Naive thymus-derived CD8-positive, alpha-beta T cell (primary cell): ENCODE measurements around the gene BCL2L1. TPM values are rescaled to one million over a fixed set of nuclear protein-coding genes. Genes with fewer than 3 reads are reported as not detected.

Experiments
- ATAC-seq, 2 donors: fragments of 150-1000 bp; cut with Tn5 transposase in 1 of 2; sonication (Bioruptor Pico), chemical (Tn5 transposase) in 1 of 2; 1 replicate in 1 of 2; 2 replicates in 1 of 2; pipeline ENCODE4 v1.10.0; 2021; ENCODE audit warnings: mild to moderate bottlenecking in 2 of 2, moderate library complexity in 2 of 2
- POLR2A ChIA-PET: fragments of 350-600 bp; sonication (Branson Sonifier 250); formaldehyde crosslinking; loops from one replicate; lab custom pipeline; 2021; ENCODE audit warnings: antibody characterized with exemption; lab: Charles Lee
- DNase-seq, 10 donors: peaks; one replicate each; pipeline versions ENCODE4 v3.0.0 to v3.0.0-alpha.2; 2020 to 2022
- H3K27ac Mint-ChIP-seq, 10 donors: one replicate each; pipeline ENCODE4 v1.8.0; 2020 to 2022; ENCODE audit warnings: mild to moderate bottlenecking in 10 of 10, mixed read lengths in 10 of 10, moderate library complexity in 4 of 10, inconsistent platforms in 1 of 10
- H3K27me3 Mint-ChIP-seq, 5 donors: one replicate each; pipeline ENCODE4 v1.8.0; 2021 to 2022; ENCODE audit warnings: mixed read lengths in 5 of 5
- H3K36me3 Mint-ChIP-seq, 3 donors: one replicate each; pipeline ENCODE4 v1.8.0; 2020 to 2022; ENCODE audit warnings: mixed read lengths in 3 of 3, mild to moderate bottlenecking in 2 of 3, inconsistent platforms in 1 of 3
- H3K4me1 Mint-ChIP-seq, 4 donors: one replicate each; pipeline ENCODE4 v1.8.0; 2021 to 2022; ENCODE audit warnings: mixed read lengths in 4 of 4
- H3K4me3 Mint-ChIP-seq, 10 donors: one replicate each; pipeline ENCODE4 v1.8.0; 2020 to 2022; ENCODE audit warnings: mild to moderate bottlenecking in 10 of 10, mixed read lengths in 10 of 10, moderate library complexity in 6 of 10, inconsistent platforms in 1 of 10
- H3K9me3 Mint-ChIP-seq, 9 donors: one replicate each; pipeline ENCODE4 v1.8.0; 2020 to 2022; ENCODE audit warnings: mixed read lengths in 9 of 9, mild to moderate bottlenecking in 3 of 9, inconsistent platforms in 1 of 9, moderate library complexity in 1 of 9
- polyA plus RNA-seq, 3 donors: library from polyadenylated mRNA; unstranded; fragments of 300-500 nt; fragmentation: Illumina TruSeq; gene quantifications; one replicate each; pipeline ENCODE4 v1.2.3, GENCODE V29; 2021
- total RNA-seq, 8 experiments: library from RNA in 2 of 8; stranded (reverse) in 2 of 8; gene quantifications; one replicate each; pipeline ENCODE4 v1.2.3 and lab custom pipeline; 2021 to 2026

BCL2L1 gene
- total and polyA plus RNA-seq, 5 experiments from 2014 or later: 8.0 to 17.7 (median 14.8) TPM

DNA sequence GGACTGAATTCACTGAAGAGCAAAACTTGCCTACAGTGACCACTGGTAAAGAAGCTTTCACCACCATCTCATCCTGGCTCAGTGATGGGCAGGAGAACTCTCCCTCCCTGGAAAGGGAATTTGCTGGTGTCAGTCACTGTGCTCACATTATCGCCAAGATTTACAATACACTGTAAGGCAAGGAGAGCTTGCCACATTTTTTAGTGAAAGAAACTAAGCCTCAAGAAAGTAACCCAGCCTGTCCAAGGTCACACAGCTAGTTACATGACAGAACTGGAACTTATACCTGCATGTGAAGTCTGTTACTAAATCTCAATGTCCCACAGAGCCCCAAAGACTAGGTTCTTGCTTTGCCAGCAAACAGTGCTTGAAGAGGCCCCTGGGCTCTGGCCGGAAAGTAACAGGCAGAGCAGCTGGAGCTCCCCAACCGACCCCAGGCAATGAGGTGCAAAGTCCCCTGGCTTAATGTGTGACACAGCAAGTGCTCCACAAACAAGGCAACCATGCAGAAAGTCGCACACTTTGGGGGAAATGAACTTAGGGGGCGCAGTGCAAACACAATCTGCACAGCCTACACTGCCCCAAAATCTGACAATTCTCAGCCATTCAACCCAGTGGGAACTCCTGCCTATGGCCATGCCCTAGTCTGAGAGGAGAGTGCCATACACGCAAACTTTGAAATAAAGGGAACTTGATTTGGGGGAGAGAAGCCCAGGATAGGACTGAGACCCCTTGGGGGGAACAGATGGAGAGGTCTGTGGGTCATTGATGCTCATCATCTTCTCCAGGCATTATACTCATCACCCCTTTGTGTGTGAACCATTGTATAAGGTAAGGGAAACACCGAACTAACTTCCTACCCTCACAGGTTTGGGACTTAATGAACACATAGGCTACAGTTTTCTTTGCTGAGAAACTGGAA lies 1.9 kb downstream of the BCL2L1 start:
- ATAC-seq (no peak), DNase-seq (peak in 1 of 10 donors; percentile 11)
- POLR2A ChIA-PET: interaction anchor here (1.1 to 5.1 kb wide), 8 partner anchors 9 to 60 kb away, joined by 3 to 125 read pairs (median 6); no protein-coding TSS in a partner anchor
- Mint-ChIP-seq H3K27ac (peak overlapping the region; percentile 73 to 97 (median 93)), H3K4me3 (peak overlapping the region; percentile 90 to 96 (median 93)), H3K4me1 (peaks cover 45 to 79% (median 69%) of the 10 kb centered on the region in 4 donors), H3K36me3 (peaks cover 0 to 13% (median 0%) of the 10 kb centered on the region in 3 donors), H3K9me3 (no peaks in the 10 kb centered on the region), H3K27me3 (no peaks in the 10 kb centered on the region)

DNA sequence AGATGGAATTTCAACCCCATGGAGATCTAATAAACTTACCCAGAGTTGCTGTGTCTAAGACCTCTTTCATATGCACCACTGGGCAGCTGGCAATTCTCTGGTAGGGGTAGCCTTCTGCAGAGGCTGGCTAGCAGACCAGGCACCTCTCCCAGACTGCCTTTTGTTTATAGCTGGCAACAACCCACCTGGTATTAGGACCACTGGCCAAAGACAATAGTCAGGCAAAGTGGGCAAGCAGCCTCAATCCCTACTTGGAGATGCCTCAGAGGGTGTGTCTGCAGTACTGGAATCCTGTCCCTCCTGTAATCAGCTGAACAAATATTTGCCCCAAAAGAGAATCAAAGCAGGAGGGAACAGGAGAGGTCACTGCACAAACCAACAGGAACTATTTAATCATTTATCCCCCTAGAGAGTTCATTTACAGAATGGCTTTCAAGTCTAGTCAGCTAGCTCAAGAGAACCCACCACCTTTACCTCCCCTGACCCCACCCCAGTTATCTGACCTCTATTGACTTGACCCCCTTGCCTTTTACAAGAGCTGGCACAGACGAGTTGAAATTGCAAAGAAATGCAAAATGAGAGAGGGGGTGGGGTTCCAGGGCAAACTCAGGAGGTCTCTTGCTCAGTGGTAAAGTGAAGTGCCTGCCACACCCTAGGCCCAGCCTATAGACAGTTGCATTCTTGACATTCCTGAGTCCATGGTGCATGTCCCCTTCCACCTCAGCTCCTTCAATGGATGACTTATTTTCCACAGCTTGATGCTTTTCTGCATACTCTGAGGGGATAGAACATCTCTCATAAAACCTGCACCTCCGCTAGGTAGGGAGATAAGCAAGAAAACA lies 2.8 kb downstream of the BCL2L1 start:
- DNase-seq (no peak), ATAC-seq (no peak)
- POLR2A ChIA-PET: interaction anchor here (1.3 to 5.1 kb wide), 7 partner anchors 8 to 59 kb away, joined by 3 to 125 read pairs (median 5); no protein-coding TSS in a partner anchor
- Mint-ChIP-seq H3K36me3 (peaks cover 0 to 20% (median 0%) of the 10 kb centered on the region in 3 donors), H3K4me1 (peaks cover 50 to 87% (median 76%) of the 10 kb centered on the region in 4 donors), H3K27ac (peak overlapping the region in 9 of 10 donors; percentile 24 to 95 (median 92)), H3K27me3 (no peaks in the 10 kb centered on the region), H3K4me3 (peak overlapping the region; percentile 90 to 96 (median 93)), H3K9me3 (no peaks in the 10 kb centered on the region)

DNA sequence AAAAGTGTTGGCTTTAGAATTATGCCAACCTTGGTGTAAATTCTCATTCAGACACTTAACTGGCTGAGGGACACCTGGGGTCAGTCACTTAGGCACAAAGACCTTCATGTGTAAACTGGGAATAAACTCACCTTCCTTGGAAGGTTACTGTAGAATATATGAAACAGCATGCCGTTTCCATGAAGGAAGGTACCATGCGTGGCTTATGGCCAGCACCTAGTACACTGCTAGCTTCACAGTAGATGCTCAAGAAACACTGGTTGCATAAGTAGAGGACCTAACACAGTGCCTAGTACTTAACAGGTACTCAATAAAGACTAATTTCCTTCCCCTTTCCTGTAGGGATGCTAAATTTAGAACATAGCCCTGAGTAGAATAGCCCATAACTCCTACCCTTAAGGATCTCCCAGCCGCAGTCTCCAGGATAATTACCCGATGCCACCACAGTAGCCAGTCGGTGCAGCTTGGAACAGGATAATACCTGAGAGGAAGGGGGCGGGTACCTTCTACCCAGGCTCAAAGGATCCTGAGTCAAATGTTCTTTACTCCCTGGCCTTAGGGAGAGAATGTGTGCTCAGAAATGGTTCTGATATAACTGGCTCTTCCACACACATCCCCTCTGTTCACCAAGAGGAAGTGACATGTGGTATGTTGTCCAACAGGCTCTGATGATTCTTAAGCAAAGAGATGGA lies 3.6 kb downstream of the BCL2L1 start:
- Mint-ChIP-seq H3K9me3 (no peaks in the 10 kb centered on the region), H3K36me3 (peaks cover 0 to 26% (median 4%) of the 10 kb centered on the region in 3 donors), H3K27me3 (no peaks in the 10 kb centered on the region), H3K4me1 (peaks cover 50 to 94% (median 81%) of the 10 kb centered on the region in 4 donors), H3K4me3 (peak overlapping the region in 9 of 10 donors; percentile 26 to 96 (median 90)), H3K27ac (peak overlapping the region in 9 of 10 donors; percentile 24 to 93 (median 68))
- no peak for DNase-seq
- POLR2A ChIA-PET: interaction anchor here (1.4 to 2.0 kb wide), 4 partner anchors 10 to 57 kb away, joined by 3 to 12 read pairs (median 4); no protein-coding TSS in a partner anchor
- no peak for ATAC-seq

DNA sequence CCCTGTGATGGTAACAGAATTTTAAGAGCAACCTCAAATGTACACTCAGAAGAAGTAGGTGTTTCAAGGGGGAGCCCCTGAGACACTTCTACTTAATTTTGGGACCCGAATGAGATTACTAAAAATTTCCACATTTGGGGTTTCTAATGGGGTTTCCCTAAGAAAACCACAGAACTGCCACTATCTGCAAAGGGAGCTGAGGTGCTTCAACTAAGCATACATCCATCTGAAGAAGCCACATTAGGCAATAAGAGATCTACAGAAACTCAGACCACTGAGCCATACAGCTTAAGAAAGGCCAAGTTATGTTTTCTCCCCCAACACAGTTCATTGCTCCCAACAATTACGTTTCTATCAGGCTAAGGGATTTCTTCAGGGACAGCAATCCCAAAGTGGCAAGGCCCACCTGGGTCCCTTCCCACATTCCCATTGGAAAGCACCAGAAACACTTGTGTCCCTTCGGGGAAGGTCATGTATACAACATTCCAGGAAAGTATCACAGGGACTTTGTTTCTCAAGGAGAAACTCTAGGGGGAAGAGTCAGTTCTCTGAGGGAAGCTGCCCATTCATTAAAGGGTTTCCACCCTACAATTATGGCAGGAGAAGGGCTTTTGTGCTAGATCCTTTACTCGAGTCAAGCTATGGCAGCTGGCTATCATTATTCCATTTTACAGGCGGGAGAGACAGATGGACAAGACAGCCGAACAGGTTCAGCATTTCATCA lies 5.0 kb downstream of the BCL2L1 start:
- Mint-ChIP-seq H3K4me3 (peak overlapping the region in 9 of 10 donors; percentile 24 to 71 (median 59)), H3K9me3 (no peaks in the 10 kb centered on the region), H3K36me3 (peaks cover 0 to 38% (median 8%) of the 10 kb centered on the region in 3 donors), H3K27me3 (no peaks in the 10 kb centered on the region), H3K27ac (peak overlapping the region; percentile 6 to 93 (median 82)), H3K4me1 (peaks cover 55 to 98% (median 91%) of the 10 kb centered on the region in 4 donors)
- ATAC-seq (peak; percentile 38 to 57), DNase-seq (peak in 1 of 10 donors; percentile 28)
- POLR2A ChIA-PET: interaction anchor here (1.1 to 1.9 kb wide), 2 partner anchors 42 to 56 kb away, joined by 3 to 6 read pairs; no protein-coding TSS in a partner anchor

DNA sequence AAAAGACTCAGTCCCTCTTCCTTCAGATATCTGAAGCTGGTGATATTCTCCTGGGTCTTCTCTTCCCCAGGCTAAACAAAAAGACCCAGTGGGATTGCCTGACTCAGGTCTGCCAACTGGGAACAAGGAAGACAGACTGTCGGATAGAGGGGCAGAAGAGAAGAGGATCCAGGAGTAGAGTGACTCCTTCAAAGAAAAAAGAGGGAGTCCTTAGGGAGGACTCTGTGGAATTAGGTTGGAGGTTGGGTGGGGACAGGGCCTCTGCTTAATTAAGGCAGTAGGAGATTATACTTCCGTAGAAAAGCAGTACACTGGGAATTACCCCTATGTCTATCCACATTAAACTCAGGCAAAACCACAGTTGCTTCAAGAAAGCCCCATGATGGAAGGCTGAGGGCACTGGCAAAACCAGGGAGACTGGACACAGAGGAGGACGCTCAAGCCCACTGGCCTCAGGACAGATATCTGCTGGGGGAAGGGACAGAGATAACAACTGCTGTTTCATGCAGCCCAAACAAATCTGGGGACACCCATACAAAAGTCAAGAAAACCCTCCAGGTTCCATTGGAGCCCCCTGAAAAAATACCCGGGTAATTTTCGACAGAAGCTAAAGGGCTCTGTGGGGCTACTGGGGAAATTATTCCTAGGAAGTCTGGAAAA lies 5.7 kb downstream of the BCL2L1 start:
- peaks cover 0 to 41% (median 8%) of the 10 kb centered on the region in 3 donors for H3K36me3 Mint-ChIP-seq
- DNase-seq (no peak), ATAC-seq (no peak)
- H3K27me3 Mint-ChIP-seq: no peaks in the 10 kb centered on the region
- no peaks in the 10 kb centered on the region for H3K9me3 Mint-ChIP-seq
- POLR2A ChIA-PET: interaction anchor here (0.6 to 1.2 kb wide), 3 partner anchors 11 to 45 kb away, joined by 3 read pairs; no protein-coding TSS in a partner anchor
- peak overlapping the region; percentile 6 to 93 (median 82) for H3K27ac Mint-ChIP-seq
- H3K4me3 Mint-ChIP-seq: peak overlapping the region in 8 of 10 donors; percentile 23 to 69 (median 40)
- H3K4me1 Mint-ChIP-seq: peaks cover 56 to 95% (median 93%) of the 10 kb centered on the region in 4 donors

DNA sequence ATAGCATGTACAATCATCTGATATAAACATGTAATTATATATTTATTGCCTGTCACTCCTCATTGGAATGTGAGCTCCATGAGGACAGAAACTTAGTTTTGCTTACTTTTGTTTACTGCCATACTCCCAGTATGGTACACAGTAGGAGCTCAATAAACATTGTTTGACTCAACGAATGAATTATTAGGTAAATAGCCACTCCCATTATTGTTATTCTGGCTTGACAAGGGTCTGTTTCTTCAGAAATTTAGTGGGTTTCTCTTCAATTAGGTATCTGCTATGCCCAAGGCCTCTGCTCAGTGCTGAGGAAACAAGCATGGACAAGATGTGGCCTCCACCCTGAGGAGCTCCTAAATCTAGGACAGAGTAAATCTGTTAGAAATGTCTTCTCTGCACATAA lies 6.3 kb downstream of the BCL2L1 start:
- ATAC-seq (no peak), DNase-seq (no peak)
- Mint-ChIP-seq H3K4me1 (peaks cover 52 to 95% (median 93%) of the 10 kb centered on the region in 4 donors), H3K4me3 (peak overlapping the region in 4 of 10 donors; percentile 3 to 69 (median 26)), H3K27me3 (no peaks in the 10 kb centered on the region), H3K36me3 (peaks cover 0 to 41% (median 8%) of the 10 kb centered on the region in 3 donors), H3K27ac (peak overlapping the region in 9 of 10 donors; percentile 39 to 93 (median 81)), H3K9me3 (no peaks in the 10 kb centered on the region)
- POLR2A ChIA-PET: interaction anchor here (0.6 to 1.2 kb wide), 2 partner anchors 10 to 44 kb away, joined by 3 read pairs; no protein-coding TSS in a partner anchor

DNA sequence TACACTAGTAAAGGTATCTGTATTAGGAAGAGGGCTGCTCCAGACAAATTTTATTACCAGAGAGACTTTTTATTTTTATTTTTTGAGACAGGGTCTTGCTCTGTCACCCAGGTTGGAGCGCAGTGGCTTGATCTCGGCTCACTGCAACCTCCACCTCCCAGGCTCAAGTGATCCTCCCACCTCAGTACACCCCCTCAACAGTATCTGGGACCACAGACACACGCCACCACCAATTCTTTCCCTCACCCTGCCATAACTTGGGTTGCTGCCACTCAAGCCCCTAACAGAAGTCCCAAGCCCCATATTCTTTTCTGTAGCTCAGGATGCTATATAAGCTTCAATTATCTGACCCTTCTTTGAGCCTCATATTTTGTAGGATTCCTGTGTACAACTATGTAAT lies 6.9 kb downstream of the BCL2L1 start:
- Mint-ChIP-seq H3K27ac (peak overlapping the region; percentile 39 to 93 (median 79)), H3K9me3 (no peaks in the 10 kb centered on the region), H3K4me1 (peaks cover 48 to 95% (median 93%) of the 10 kb centered on the region in 4 donors), H3K36me3 (peaks cover 0 to 41% (median 8%) of the 10 kb centered on the region in 3 donors), H3K4me3 (peak overlapping the region in 3 of 10 donors; percentile 36 to 41 (median 39)), H3K27me3 (no peaks in the 10 kb centered on the region)
- ATAC-seq (no peak), DNase-seq (no peak)
- POLR2A ChIA-PET: interaction anchor here (1.2 kb wide), 1 partner anchor 9 kb away, joined by 3 read pairs; no protein-coding TSS in a partner anchor

DNA sequence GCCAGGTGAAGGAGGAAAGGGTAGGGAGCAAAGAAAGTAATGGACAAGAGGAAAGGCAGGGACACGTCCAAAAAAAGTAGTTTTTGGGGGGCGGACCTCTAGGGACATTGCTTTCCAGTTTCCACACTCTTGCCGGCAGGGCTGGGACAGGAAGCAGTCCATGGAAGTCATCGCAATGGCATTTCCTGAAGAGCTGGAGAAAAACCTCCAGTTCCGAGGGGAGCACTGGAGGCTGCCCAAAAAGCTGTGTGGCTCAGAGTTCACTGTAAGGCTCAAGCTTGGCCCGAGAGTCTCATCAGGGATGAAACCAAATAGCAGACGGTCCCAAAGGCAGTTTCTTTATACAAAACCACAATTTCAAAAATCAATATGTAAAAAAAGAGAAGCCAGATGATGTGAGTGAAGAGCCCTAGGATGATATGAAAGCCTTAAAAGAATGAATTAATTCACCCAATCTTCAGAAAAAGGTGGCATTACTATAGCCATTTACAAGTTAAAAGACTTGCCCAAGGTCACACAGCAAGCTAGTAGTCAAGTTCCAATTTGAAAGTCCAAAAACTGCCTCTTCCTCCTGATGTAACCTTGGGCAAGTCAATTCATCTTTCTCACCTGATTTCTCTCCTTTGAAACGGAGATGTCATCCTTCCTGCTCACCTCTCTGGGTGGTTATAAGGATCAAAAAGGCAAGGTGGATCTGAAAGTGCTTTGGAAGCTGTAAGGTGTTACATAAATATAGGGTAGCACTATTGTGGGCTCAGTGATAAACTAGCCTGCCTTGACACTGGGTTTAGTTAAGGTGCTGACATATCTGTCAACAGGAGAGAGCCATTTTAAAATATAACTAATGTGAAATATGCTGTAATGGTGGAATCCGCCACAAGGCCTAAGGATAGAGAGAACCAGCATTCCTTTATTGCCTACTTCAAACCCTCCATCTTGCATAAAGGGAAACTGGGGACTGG lies 9.1 kb downstream of the BCL2L1 start:
- no peak for DNase-seq
- POLR2A ChIA-PET: no interaction called here
- peaks cover 39 to 89% (median 87%) of the 10 kb centered on the region in 4 donors for H3K4me1 Mint-ChIP-seq
- H3K27ac Mint-ChIP-seq: peak overlapping the region in 9 of 10 donors; percentile 44 to 84 (median 60)
- H3K27me3 Mint-ChIP-seq: no peaks in the 10 kb centered on the region
- peaks cover 0 to 47% (median 11%) of the 10 kb centered on the region in 3 donors for H3K36me3 Mint-ChIP-seq
- H3K9me3 Mint-ChIP-seq: no peaks in the 10 kb centered on the region
- no peak overlapping the region for H3K4me3 Mint-ChIP-seq
- no peak for ATAC-seq

DNA sequence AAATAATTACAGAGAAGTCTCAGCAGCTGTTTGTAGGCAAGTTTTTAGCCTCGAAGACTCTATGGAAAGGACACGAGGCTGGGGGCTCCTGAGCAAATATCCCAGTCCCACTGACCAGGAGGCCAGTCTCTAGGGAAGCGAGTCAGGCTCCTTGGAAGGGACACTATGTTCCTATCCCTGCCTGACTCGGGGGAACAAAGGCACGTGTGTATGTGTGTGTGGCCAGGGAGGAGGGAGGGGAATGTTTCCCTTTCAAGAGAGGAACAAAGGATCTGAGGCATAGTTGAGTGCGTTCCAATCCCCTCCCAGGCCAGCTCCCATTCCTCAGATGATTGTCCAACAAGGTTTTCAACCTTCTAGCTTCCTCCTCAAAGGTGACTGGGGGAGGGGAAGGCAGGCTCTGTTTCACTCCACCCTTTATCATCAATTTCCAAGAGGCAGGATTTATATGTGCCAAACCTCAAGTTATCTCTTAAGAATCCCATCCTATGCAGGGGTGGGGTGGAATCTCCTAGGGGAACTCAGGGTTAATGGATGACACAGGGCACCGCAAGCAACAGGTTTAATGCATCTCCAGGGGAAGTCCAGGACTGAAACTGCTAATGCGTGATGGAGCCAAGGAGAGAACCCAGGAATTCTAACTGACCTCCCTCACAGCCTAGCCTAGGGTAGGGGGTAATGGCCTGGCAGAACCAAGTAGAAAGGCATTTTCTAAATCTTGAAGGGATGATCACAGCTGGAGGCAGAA lies 9.9 kb downstream of the BCL2L1 start:
- Mint-ChIP-seq H3K4me1 (peaks cover 36 to 89% (median 83%) of the 10 kb centered on the region in 4 donors), H3K27ac (peak overlapping the region; percentile 16 to 84 (median 52)), H3K36me3 (peaks cover 0 to 50% (median 11%) of the 10 kb centered on the region in 3 donors), H3K9me3 (no peaks in the 10 kb centered on the region), H3K4me3 (no peak overlapping the region), H3K27me3 (no peaks in the 10 kb centered on the region)
- POLR2A ChIA-PET: interaction anchor here (2.2 kb wide), 1 partner anchor 8 kb away, joined by 6 read pairs; no protein-coding TSS in a partner anchor
- ATAC-seq: no peak
- no peak for DNase-seq
